Caco-2 (cell line): Measurements from ENCODE around the gene EMILIN1. TPM values are rescaled to one million over a fixed set of nuclear protein-coding genes. Genes with fewer than 3 reads are reported as not detected.

Experiments used
- BruUV-seq: library from RNA; stranded (reverse); fragments of 400-500 nt; replicated peaks from 2 replicates; lab custom pipeline; 2021; lab: Mats Ljungman, UMichigan
- CTCF ChIA-PET: fragments of 300-600 bp; sonication (Branson Sonifier 250); formaldehyde crosslinking; loops from one replicate; lab custom pipeline; 2022; ENCODE audit warnings: antibody characterized with exemption; lab: Charles Lee
- POLR2A ChIA-PET: fragments of 300-600 bp; sonication (Branson Sonifier 250); formaldehyde crosslinking; loops from one replicate; lab custom pipeline; 2022; ENCODE audit warnings: antibody characterized with exemption; lab: Charles Lee
- DNase-seq, 2 experiments: peaks; one replicate each; pipeline versions ENCODE4 v3.0.0 to v3.0.0-alpha.2; 2020 to 2022
- H3K27me3 ChIP-seq: replicated peaks from 2 replicates; pipeline ENCODE4 v1.6.0; 2011; ENCODE audit warnings: low read length; ENCODE audit not compliant: control insufficient read depth, insufficient read depth
- H3K36me3 ChIP-seq: 2 replicates; pipeline ENCODE4 v1.5.1; 2011; ENCODE audit warnings: low read length; ENCODE audit not compliant: control insufficient read depth, insufficient read depth
- H3K4me1 ChIP-seq: fragments of 250-450 bp; sonication (Bioruptor Pico); 2 replicates; pipeline ENCODE4 v1.5.1; 2020; ENCODE audit warnings: mild to moderate bottlenecking
- H3K4me3 ChIP-seq: 2 replicates; pipeline ENCODE4 v1.5.1; 2011; ENCODE audit warnings: low read depth, mild to moderate bottlenecking, control low read depth, low read length
- H3K9me3 ChIP-seq: fragments of 250-450 bp; sonication (Bioruptor Pico); 2 replicates; pipeline ENCODE4 v1.5.1; 2020; ENCODE audit warnings: mild to moderate bottlenecking, moderate library complexity
- H3K27ac Mint-ChIP-seq: one replicate; pipeline ENCODE4 v1.8.0; 2022; ENCODE audit warnings: mixed read lengths; ENCODE audit not compliant: unreplicated experiment
- H3K27me3 Mint-ChIP-seq: one replicate; pipeline ENCODE4 v1.8.0; 2022; ENCODE audit warnings: mixed read lengths; ENCODE audit not compliant: insufficient read depth, unreplicated experiment
- H3K36me3 Mint-ChIP-seq: one replicate; pipeline ENCODE4 v1.8.0; 2022; ENCODE audit warnings: mild to moderate bottlenecking, mixed read lengths; ENCODE audit not compliant: insufficient read depth, unreplicated experiment
- H3K4me1 Mint-ChIP-seq: one replicate; pipeline ENCODE4 v1.8.0; 2022; ENCODE audit warnings: low read depth, mixed read lengths; ENCODE audit not compliant: unreplicated experiment
- H3K4me3 Mint-ChIP-seq: one replicate; pipeline ENCODE4 v1.8.0; 2022; ENCODE audit warnings: mild to moderate bottlenecking, moderate library complexity, mixed read lengths; ENCODE audit not compliant: unreplicated experiment
- H3K9me3 Mint-ChIP-seq: one replicate; pipeline ENCODE4 v1.8.0; 2022; ENCODE audit warnings: mixed read lengths; ENCODE audit not compliant: unreplicated experiment
- intact Hi-C: fragments of 100-400 bp; cut with micrococcal nuclease; formaldehyde crosslinking; loops from one replicate; pipeline ENCODE4 v1.10.0; 2022; ENCODE audit not compliant: unreplicated experiment
- total RNA-seq: library from RNA; stranded (reverse); gene quantifications from 2 replicates; pipeline ENCODE4 v1.2.3, GENCODE V29; 2022
- TF ChIP-seq, protein P1 (sequence below), 2 experiments: fragments of 200-600 bp in 1 of 2; IDR thresholded peaks; 1 replicate in 1 of 2; 2 replicates in 1 of 2; pipeline versions ENCODE4 v1.5.1 to v1.8.0; 2011 to 2022; ENCODE audit warnings: antibody characterized with exemption in 1 of 2, control low read depth in 1 of 2, inconsistent platforms in 1 of 2, low read depth in 1 of 2, low read length in 1 of 2, mild to moderate bottlenecking in 1 of 2, moderate library complexity in 1 of 2; ENCODE audit not compliant: insufficient read depth in 1 of 2, severe bottlenecking in 1 of 2, unreplicated experiment in 1 of 2

EMILIN1 gene
- total RNA-seq, 1 experiment from 2014 or later = 0.43 TPM

DNA sequence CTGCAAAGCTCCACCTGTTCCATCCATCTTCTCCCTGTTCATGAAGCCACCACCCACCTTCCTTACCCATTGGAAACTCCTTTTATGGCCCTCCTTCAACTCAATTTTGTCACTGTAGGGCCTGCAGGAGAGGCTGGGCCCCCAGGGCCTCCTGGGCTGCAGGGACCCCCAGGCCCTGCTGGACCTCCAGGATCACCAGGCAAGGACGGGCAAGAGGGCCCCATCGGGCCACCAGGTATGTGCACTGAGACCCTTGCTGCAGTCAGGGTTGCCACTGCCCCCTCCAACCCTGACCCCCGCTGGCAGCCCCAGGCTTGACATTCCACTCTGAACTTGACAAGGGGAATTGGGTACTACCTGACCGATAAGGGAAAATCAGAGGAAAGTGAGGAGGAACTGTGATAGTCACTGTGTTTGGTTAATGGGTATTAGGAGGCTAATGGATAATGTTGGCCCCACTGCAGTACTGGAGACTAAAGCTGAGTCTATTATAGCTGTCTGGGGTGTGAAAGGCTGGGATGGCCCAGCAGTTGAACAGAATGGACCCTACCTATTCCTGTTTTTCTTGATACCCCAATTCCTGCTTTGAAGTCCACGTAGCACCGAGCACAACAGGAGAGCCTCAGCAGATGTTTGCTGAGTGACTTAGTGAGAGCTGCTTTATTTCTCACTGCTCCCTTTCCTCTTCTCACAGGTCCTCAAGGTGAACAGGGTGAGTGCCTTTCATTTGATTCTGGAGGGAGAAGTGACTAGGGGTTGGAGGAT is 6.1 kb downstream of the EMILIN1 start:
- H3K4me3 ChIP-seq = no peak overlapping the region
- peaks cover 6% of the 10 kb centered on the region for H3K36me3 Mint-ChIP-seq

DNA sequence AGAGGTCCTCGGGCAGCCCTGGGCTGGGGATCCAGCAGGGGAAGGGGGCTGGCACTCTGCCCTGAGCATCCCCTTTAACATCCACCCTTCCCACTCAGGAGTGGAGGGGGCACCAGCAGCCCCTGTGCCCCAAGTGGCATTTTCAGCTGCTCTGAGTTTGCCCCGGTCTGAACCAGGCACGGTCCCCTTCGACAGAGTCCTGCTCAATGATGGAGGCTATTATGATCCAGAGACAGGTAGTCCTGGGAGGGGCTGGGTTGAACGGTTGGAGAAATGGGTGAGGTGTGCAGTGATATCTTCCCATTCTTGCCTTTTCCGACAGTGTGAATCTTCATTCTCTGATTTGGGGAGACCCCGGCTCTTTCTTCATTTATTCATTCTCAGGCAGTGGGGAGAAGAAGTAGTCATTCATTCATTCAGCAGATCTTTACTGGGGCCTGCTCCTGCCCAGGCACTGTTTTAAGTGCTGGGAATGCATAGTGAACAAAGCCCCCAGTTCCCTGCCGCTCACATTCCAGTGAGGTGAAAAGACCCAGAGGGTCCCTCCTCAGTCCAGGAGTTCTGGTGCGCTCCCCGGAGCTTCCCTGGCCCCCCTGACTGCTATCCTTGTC is 6.8 kb downstream of the EMILIN1 start:
- TF ChIP-seq, protein P1, sequence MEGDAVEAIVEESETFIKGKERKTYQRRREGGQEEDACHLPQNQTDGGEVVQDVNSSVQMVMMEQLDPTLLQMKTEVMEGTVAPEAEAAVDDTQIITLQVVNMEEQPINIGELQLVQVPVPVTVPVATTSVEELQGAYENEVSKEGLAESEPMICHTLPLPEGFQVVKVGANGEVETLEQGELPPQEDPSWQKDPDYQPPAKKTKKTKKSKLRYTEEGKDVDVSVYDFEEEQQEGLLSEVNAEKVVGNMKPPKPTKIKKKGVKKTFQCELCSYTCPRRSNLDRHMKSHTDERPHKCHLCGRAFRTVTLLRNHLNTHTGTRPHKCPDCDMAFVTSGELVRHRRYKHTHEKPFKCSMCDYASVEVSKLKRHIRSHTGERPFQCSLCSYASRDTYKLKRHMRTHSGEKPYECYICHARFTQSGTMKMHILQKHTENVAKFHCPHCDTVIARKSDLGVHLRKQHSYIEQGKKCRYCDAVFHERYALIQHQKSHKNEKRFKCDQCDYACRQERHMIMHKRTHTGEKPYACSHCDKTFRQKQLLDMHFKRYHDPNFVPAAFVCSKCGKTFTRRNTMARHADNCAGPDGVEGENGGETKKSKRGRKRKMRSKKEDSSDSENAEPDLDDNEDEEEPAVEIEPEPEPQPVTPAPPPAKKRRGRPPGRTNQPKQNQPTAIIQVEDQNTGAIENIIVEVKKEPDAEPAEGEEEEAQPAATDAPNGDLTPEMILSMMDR (IDR thresholded peaks at IDR 0.05; ENCODE audit: insufficient read depth in 1 of 2, low read depth in 1 of 2, low read length in 1 of 2, severe bottlenecking in 1 of 2, unreplicated experiment in 1 of 2) = no peak
- Histone ChIP-seq H3K36me3 (no peaks in the 10 kb centered on the region), H3K27me3 (no peaks in the 10 kb centered on the region), H3K4me1 (peaks cover 7% of the 10 kb centered on the region), H3K9me3 (no peaks in the 10 kb centered on the region), H3K4me3 (peak overlapping the region; percentile 86)
- no peak for DNase-seq
- TSS peak; percentile 56 for BruUV-seq
- Mint-ChIP-seq H3K9me3 (no peaks in the 10 kb centered on the region), H3K27me3 (no peaks in the 10 kb centered on the region), H3K36me3 (peaks cover 6% of the 10 kb centered on the region), H3K4me3 (peak overlapping the region; percentile 89), H3K27ac (peak overlapping the region; percentile 18), H3K4me1 (peaks cover 21% of the 10 kb centered on the region)
- CTCF ChIA-PET = interaction anchor here (0.5 to 2.5 kb wide), 6 partner anchors 11 to 195 kb away, joined by 3 to 11 read pairs (median 4); partner anchors contain the start of genes AGBL5 and OST4
- POLR2A ChIA-PET = no interaction called here
- intact Hi-C loops = loop anchor here (1.0 kb wide), 1 partner anchor 124 kb away; no protein-coding TSS in a partner anchor

More for the DNA sequence above, 6.1 kb downstream of the EMILIN1 start:
- no peaks in the 10 kb centered on the region for H3K27me3 ChIP-seq
- TF ChIP-seq, protein P1 (IDR thresholded peaks at IDR 0.05; ENCODE audit: insufficient read depth in 1 of 2, low read depth in 1 of 2, low read length in 1 of 2, severe bottlenecking in 1 of 2, unreplicated experiment in 1 of 2) = no peak
- peaks cover 7% of the 10 kb centered on the region for H3K4me1 ChIP-seq
- intact Hi-C loops = loop anchor here (1.0 kb wide), 1 partner anchor 123 kb away; no protein-coding TSS in a partner anchor
- Mint-ChIP-seq H3K27me3 (no peaks in the 10 kb centered on the region), H3K4me3 (no peak overlapping the region), H3K27ac (no peak overlapping the region), H3K4me1 (peaks cover 21% of the 10 kb centered on the region), H3K9me3 (no peaks in the 10 kb centered on the region)
- H3K9me3 ChIP-seq = no peaks in the 10 kb centered on the region
- DNase-seq = no peak
- POLR2A ChIA-PET = no interaction called here
- BruUV-seq = no TSS peak
- CTCF ChIA-PET = interaction anchor here (0.5 to 1.0 kb wide), 3 partner anchors 13 to 243 kb away, joined by 3 to 5 read pairs (median 3); partner anchors contain the start of gene OST4
- H3K36me3 ChIP-seq = no peaks in the 10 kb centered on the region

DNA sequence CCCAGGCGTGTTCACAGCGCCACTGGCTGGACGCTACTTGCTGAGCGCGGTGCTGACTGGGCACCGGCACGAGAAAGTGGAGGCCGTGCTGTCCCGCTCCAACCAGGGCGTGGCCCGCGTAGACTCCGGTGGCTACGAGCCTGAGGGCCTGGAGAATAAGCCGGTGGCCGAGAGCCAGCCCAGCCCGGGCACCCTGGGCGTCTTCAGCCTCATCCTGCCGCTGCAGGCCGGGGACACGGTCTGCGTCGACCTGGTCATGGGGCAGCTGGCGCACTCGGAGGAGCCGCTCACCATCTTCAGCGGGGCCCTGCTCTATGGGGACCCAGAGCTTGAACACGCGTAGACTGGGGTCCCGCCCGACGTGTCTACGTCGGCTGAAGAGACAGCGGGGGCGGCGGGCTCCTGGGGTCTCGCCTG is 7.3 kb downstream of the EMILIN1 start:
- no peaks in the 10 kb centered on the region for H3K27me3 ChIP-seq
- BruUV-seq = no TSS peak
- H3K4me1 ChIP-seq = peaks cover 7% of the 10 kb centered on the region
- H3K9me3 ChIP-seq = no peaks in the 10 kb centered on the region
- intact Hi-C loops = loop anchor here (1.0 kb wide), 3 partner anchors 14 to 124 kb away; partner anchors contain the start of gene OST4
- no peaks in the 10 kb centered on the region for H3K36me3 ChIP-seq
- TF ChIP-seq, protein P1 (IDR thresholded peaks at IDR 0.05; ENCODE audit: insufficient read depth in 1 of 2, low read depth in 1 of 2, low read length in 1 of 2, severe bottlenecking in 1 of 2, unreplicated experiment in 1 of 2) = peak; percentile 15 to 70
- CTCF ChIA-PET = interaction anchor here (0.8 to 2.5 kb wide), 5 partner anchors 11 to 124 kb away, joined by 4 to 11 read pairs (median 5); partner anchors contain the start of genes AGBL5 and OST4
- H3K4me3 Mint-ChIP-seq = peak overlapping the region; percentile 89
- H3K27ac Mint-ChIP-seq = peak overlapping the region; percentile 18
- H3K36me3 Mint-ChIP-seq = peaks cover 6% of the 10 kb centered on the region
- H3K27me3 Mint-ChIP-seq = no peaks in the 10 kb centered on the region
- peak; percentile 67 to 74 for DNase-seq
- H3K9me3 Mint-ChIP-seq = no peaks in the 10 kb centered on the region
- peak overlapping the region; percentile 86 for H3K4me3 ChIP-seq
- H3K4me1 Mint-ChIP-seq = peaks cover 19% of the 10 kb centered on the region
- POLR2A ChIA-PET = no interaction called here
